Endodermal cell (in vitro differentiated cells): Measurements from ENCODE around the gene GLYATL2. TPM values are rescaled to one million over a fixed set of nuclear protein-coding genes. Genes with fewer than 3 reads are reported as not detected.

Source experiments
- DNase-seq: peaks from one replicate; pipeline ENCODE4 v3.0.0-alpha.2; 2017
- H3K27ac ChIP-seq: 2 replicates; pipeline ENCODE4 v1.5.1; 2013; ENCODE audit warnings: mild to moderate bottlenecking, low read depth, low read length, moderate library complexity
- H3K27me3 ChIP-seq: 2 replicates; pipeline ENCODE4 v1.6.1; 2013; ENCODE audit warnings: mild to moderate bottlenecking, low read length, moderate library complexity; ENCODE audit not compliant: insufficient read depth, control insufficient read depth, poor library complexity, severe bottlenecking
- H3K36me3 ChIP-seq: 2 replicates; pipeline ENCODE4 v1.7.0; 2013; ENCODE audit warnings: mild to moderate bottlenecking, low read length, moderate library complexity; ENCODE audit not compliant: control insufficient read depth, insufficient read depth
- H3K4me1 ChIP-seq: one replicate; pipeline ENCODE4 v1.7.0; 2013; ENCODE audit warnings: low read length; ENCODE audit not compliant: control insufficient read depth, insufficient read depth
- H3K4me3 ChIP-seq: 2 replicates; pipeline ENCODE4 v1.5.1; 2013; ENCODE audit warnings: mild to moderate bottlenecking, low read length, moderate library complexity
- H3K9ac ChIP-seq: 2 replicates; pipeline ENCODE4 v1.6.1; 2013; ENCODE audit warnings: mild to moderate bottlenecking, low read length, moderate library complexity; ENCODE audit not compliant: poor library complexity, severe bottlenecking; ENCODE audit errors: extremely low read depth
- H3K9me3 ChIP-seq: 2 replicates; pipeline ENCODE4 v1.6.1; 2013; ENCODE audit warnings: mild to moderate bottlenecking, low read length, moderate library complexity; ENCODE audit not compliant: control insufficient read depth
- H3K27ac Mint-ChIP-seq: 2 replicates; pipeline ENCODE4 v1.8.0; 2020; ENCODE audit warnings: mixed read lengths
- H3K27me3 Mint-ChIP-seq: 2 replicates; pipeline ENCODE4 v1.8.0; 2021; ENCODE audit warnings: mild to moderate bottlenecking, mixed read lengths; ENCODE audit not compliant: insufficient read depth
- H3K36me3 Mint-ChIP-seq: 2 replicates; pipeline ENCODE4 v1.8.0; 2020; ENCODE audit warnings: low read depth, mixed read lengths
- H3K4me1 Mint-ChIP-seq: 2 replicates; pipeline ENCODE4 v1.8.0; 2020; ENCODE audit warnings: mixed read lengths
- H3K4me3 Mint-ChIP-seq: 2 replicates; pipeline ENCODE4 v1.8.0; 2020; ENCODE audit warnings: mild to moderate bottlenecking, moderate library complexity, mixed read lengths
- H3K9me3 Mint-ChIP-seq: 2 replicates; pipeline ENCODE4 v1.8.0; 2020; ENCODE audit warnings: mild to moderate bottlenecking, mixed read lengths
- CTCF ChIP-seq: fragments of 200-600 bp; sonication (generic); conservative IDR thresholded peaks from 2 replicates; pipeline ENCODE4 v1.5.0; 2021; ENCODE audit warnings: antibody characterized with exemption, mild to moderate bottlenecking
- WGBS, 2 experiments: methylation state at CpG; one replicate each; pipeline versions ENCODE4 v1.1.5 to v1.1.7; 2013; ENCODE audit warnings: missing lambda C conversion rate in 2 of 2, mixed read lengths in 1 of 2; ENCODE audit not compliant: insufficient coverage in 1 of 2, insufficient read length in 1 of 2; 5-methylcytosine and 5-hydroxymethylcytosine counted together
- total RNA-seq, 2 donors: library from RNA; stranded (reverse); fragmentation: NEBNext Ultra II Directional in 1 of 2; extraction: Animal tissue kit (Norgen Biotek cat#: 25700) in 1 of 2; gene quantifications; 2 replicates in 1 of 2; 3 replicates in 1 of 2; pipeline ENCODE4 v1.2.1, GENCODE V29; 2021

Gene GLYATL2
- total RNA-seq, 2 donors from 2014 or later: 0.35 to 1.4 TPM

- Histone ChIP-seq H3K9me3 (peaks cover 93% of the 10 kb centered on the region), H3K4me3 (no peak overlapping the region), H3K27ac (no peak overlapping the region), H3K27me3 (no peaks in the 10 kb centered on the region), H3K9ac (no peak overlapping the region), H3K36me3 (no peaks in the 10 kb centered on the region), H3K4me1 (no peaks in the 10 kb centered on the region)
- 78% methylated on average over 3 of the region's 3 CpGs; no CpG with 5 or more reads in 1 of the 2 experiments for WGBS, 2 experiments
- Mint-ChIP-seq H3K9me3 (peaks cover 82% of the 10 kb centered on the region), H3K4me3 (no peak overlapping the region), H3K27ac (no peak overlapping the region), H3K36me3 (no peaks in the 10 kb centered on the region), H3K4me1 (no peaks in the 10 kb centered on the region), H3K27me3 (peaks cover 3% of the 10 kb centered on the region)
- no peak for TF ChIP-seq CTCF
- DNase-seq: no peak
Measured at GRCh38 chr11:58811499-58811898, 33.0 kb downstream of the GLYATL2 start.

DNA sequence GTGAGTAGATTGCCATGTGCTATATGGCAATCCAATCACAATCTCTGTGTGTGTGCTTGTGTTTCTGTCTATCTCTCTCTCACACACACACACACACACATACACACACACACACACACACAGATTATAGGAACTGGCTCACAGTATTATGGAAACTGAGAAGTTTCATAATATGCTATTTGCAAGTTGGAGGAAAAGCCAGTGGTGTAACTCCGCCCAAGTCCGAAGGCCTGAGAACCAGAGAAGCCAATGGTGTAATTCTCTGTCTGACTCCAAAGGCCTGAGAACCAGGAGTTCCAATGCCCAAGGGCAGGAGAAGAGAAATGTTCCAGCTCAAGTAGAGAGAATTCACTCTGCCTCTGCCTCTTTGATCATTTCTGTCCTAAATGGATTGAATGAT lies 37.2 kb downstream of the GLYATL2 start:
- no peak for DNase-seq
- no peak for TF ChIP-seq CTCF

DNA sequence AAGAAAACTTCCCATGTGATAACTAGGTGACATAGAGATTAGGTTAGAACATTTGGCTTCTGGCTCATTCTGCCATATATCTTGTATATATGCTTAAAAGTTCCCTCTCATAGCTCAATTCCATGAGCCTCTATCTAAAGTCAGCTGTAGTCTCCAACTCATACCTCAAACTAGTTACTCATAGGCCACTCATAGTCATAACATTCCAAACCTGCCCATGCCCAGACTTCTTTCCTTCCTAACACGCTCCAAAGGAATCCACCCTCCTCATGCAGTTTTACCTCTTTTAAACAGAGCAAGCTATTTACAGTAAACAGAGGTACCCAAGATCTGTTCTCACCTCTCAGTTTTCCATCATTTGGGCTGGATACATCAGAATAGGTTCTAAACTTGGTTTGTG lies 39.4 kb downstream of the GLYATL2 start:
- H3K4me1 Mint-ChIP-seq: no peaks in the 10 kb centered on the region
- DNase-seq: no peak
- H3K9me3 Mint-ChIP-seq: peaks cover 74% of the 10 kb centered on the region
- H3K36me3 ChIP-seq: no peaks in the 10 kb centered on the region
- no peak overlapping the region for H3K27ac ChIP-seq
- H3K27ac Mint-ChIP-seq: no peak overlapping the region
- TF ChIP-seq CTCF: no peak
- no peak overlapping the region for H3K4me3 Mint-ChIP-seq
- no peak overlapping the region for H3K4me3 ChIP-seq
- H3K27me3 Mint-ChIP-seq: no peaks in the 10 kb centered on the region
- peaks cover 82% of the 10 kb centered on the region for H3K9me3 ChIP-seq
- no peaks in the 10 kb centered on the region for H3K4me1 ChIP-seq
- no peak overlapping the region for H3K9ac ChIP-seq
- 73 to 80% methylated on average over 1 of the region's 1 CpG for WGBS, 2 experiments
- H3K36me3 Mint-ChIP-seq: no peaks in the 10 kb centered on the region
- no peaks in the 10 kb centered on the region for H3K27me3 ChIP-seq

More for the DNA sequence above, 37.2 kb downstream of the GLYATL2 start:
- Mint-ChIP-seq H3K27me3 (peaks cover 3% of the 10 kb centered on the region), H3K36me3 (no peaks in the 10 kb centered on the region), H3K4me1 (no peaks in the 10 kb centered on the region), H3K27ac (no peak overlapping the region), H3K4me3 (no peak overlapping the region), H3K9me3 (peaks cover 73% of the 10 kb centered on the region)
- peaks cover 83% of the 10 kb centered on the region for H3K9me3 ChIP-seq
- H3K27me3 ChIP-seq: no peaks in the 10 kb centered on the region
- no peak overlapping the region for H3K4me3 ChIP-seq
- no peaks in the 10 kb centered on the region for H3K4me1 ChIP-seq
- no peak overlapping the region for H3K9ac ChIP-seq
- no peaks in the 10 kb centered on the region for H3K36me3 ChIP-seq
- no peak overlapping the region for H3K27ac ChIP-seq
- 86 to 93% methylated on average over 2 of the region's 2 CpGs for WGBS, 2 experiments
